GM12878 (cell line): ENCODE data around the gene AARSD1. TPM values are rescaled to one million over a fixed set of nuclear protein-coding genes. Genes with fewer than 3 reads are reported as not detected.

Experiments
- CBFB ChIP-seq: IDR thresholded peaks from 2 replicates; pipeline ENCODE4 v1.6.1; 2016; ENCODE audit warnings: antibody characterized with exemption, low read depth
- RB1 ChIP-seq: fragments of 450-650 bp; formaldehyde crosslinking; IDR thresholded peaks from 2 replicates; pipeline ENCODE4 v1.6.1; 2017; ENCODE audit warnings: mild to moderate bottlenecking, borderline replicate concordance
- RCOR1 ChIP-seq: conservative IDR thresholded peaks from 2 replicates; pipeline ENCODE4 v1.6.1; 2012; ENCODE audit warnings: low read depth, low read length, improper control_type of control experiment
- RELB ChIP-seq: fragments of 450-650 bp; IDR thresholded peaks from 2 replicates; pipeline ENCODE4 v1.6.1; 2017; ENCODE audit warnings: low read depth, mild to moderate bottlenecking, moderate library complexity
- polyA plus RNA-seq, 11 experiments: library from polyadenylated mRNA; depleted of rRNA in 4 of 11; unstranded in 6 of 11; stranded (reverse) in 5 of 11; fragments of >200 nt; fragmentation: Nextera tagmentation in 4 of 11; fragmentation: Illumina TruSeq in 1 of 11; extraction: Ambion mirVana in 4 of 11; extraction: Trizol in 1 of 11; gene quantifications; 1 replicate in 1 of 11; 2 replicates in 10 of 11; pipeline versions ENCODE4 v1.2.1 to v1.2.3, GENCODE V29; 2011 to 2016; ENCODE audit warnings: inconsistent platforms in 2 of 11, missing spikeins in 2 of 11, low read depth in 1 of 11
- total RNA-seq, 4 experiments: library from RNA; depleted of rRNA in 3 of 4; stranded (reverse); fragments of >200 nt in 3 of 4; fragmentation: Illumina TruSeq in 1 of 4; extraction: Trizol in 1 of 4; gene quantifications; 2 replicates each; pipeline versions ENCODE4 v1.2.1 to v1.2.3, GENCODE V29; 2013 to 2021
- TF ChIP-seq, protein P1 (sequence below): fragments of 450-650 bp; IDR thresholded peaks from 2 replicates; pipeline ENCODE4 v1.6.1; 2018; ENCODE audit warnings: mild to moderate bottlenecking, low read depth, moderate library complexity; ENCODE audit not compliant: partially characterized antibody
- TF ChIP-seq, protein P2 (sequence below): fragments of 450-650 bp; IDR thresholded peaks from 2 replicates; pipeline ENCODE4 v1.6.1; 2017; ENCODE audit warnings: mild to moderate bottlenecking, moderate library complexity

The AARSD1 gene
- total and polyA plus RNA-seq, 10 of the 15 experiments (the other 5 are each of a cell fraction or from before 2014, with no cell fraction given) = 32.2 to 86.2 (median 52.8) TPM

DNA sequence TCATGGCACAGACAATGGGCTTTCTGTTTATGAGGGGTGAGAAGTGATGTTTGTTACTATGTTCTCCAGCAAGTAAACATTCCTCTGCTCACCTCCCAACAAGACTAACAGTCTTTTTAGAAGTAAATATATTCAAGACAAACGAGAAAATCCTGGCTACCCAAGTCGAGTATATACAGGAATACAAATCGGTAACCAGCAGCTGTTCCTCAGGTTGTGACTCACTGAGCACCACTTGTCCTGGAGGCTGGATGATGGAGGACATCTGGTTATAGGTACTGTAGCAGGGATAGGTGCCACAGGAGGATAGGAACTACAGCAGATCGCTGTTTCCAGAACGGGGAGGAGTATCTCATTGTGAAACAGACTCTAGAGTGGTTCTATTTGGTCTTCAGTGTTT lies 28.6 kb upstream of the AARSD1 start (continued):
- TF ChIP-seq, protein P1, sequence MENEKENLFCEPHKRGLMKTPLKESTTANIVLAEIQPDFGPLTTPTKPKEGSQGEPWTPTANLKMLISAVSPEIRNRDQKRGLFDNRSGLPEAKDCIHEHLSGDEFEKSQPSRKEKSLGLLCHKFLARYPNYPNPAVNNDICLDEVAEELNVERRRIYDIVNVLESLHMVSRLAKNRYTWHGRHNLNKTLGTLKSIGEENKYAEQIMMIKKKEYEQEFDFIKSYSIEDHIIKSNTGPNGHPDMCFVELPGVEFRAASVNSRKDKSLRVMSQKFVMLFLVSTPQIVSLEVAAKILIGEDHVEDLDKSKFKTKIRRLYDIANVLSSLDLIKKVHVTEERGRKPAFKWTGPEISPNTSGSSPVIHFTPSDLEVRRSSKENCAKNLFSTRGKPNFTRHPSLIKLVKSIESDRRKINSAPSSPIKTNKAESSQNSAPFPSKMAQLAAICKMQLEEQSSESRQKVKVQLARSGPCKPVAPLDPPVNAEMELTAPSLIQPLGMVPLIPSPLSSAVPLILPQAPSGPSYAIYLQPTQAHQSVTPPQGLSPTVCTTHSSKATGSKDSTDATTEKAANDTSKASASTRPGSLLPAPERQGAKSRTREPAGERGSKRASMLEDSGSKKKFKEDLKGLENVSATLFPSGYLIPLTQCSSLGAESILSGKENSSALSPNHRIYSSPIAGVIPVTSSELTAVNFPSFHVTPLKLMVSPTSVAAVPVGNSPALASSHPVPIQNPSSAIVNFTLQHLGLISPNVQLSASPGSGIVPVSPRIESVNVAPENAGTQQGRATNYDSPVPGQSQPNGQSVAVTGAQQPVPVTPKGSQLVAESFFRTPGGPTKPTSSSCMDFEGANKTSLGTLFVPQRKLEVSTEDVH = no peak
- TF ChIP-seq RELB (no peak), CBFB (no peak), RB1 (no peak), RCOR1 (no peak)
- TF ChIP-seq, protein P2, sequence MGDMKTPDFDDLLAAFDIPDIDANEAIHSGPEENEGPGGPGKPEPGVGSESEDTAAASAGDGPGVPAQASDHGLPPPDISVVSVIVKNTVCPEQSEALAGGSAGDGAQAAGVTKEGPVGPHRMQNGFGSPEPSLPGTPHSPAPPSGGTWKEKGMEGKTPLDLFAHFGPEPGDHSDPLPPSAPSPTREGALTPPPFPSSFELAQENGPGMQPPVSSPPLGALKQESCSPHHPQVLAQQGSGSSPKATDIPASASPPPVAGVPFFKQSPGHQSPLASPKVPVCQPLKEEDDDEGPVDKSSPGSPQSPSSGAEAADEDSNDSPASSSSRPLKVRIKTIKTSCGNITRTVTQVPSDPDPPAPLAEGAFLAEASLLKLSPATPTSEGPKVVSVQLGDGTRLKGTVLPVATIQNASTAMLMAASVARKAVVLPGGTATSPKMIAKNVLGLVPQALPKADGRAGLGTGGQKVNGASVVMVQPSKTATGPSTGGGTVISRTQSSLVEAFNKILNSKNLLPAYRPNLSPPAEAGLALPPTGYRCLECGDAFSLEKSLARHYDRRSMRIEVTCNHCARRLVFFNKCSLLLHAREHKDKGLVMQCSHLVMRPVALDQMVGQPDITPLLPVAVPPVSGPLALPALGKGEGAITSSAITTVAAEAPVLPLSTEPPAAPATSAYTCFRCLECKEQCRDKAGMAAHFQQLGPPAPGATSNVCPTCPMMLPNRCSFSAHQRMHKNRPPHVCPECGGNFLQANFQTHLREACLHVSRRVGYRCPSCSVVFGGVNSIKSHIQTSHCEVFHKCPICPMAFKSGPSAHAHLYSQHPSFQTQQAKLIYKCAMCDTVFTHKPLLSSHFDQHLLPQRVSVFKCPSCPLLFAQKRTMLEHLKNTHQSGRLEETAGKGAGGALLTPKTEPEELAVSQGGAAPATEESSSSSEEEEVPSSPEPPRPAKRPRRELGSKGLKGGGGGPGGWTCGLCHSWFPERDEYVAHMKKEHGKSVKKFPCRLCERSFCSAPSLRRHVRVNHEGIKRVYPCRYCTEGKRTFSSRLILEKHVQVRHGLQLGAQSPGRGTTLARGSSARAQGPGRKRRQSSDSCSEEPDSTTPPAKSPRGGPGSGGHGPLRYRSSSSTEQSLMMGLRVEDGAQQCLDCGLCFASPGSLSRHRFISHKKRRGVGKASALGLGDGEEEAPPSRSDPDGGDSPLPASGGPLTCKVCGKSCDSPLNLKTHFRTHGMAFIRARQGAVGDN = no peak
